Measurements from ENCODE around the gene ARFRP1. TPM values are rescaled to one million over a fixed set of nuclear protein-coding genes. Genes with fewer than 3 reads are reported as not detected.

Gene ARFRP1
- total RNA-seq, 2 donors from 2014 or later: 35.3 to 76.9 TPM

GRCh38 chr20:63734946-63735858 lies 27.4 kb upstream of the ARFRP1 start:
- H3K9me3 ChIP-seq: no peaks in the 10 kb centered on the region
- no peak for DNase-seq
- no peak overlapping the region for H3K4me3 ChIP-seq
- no peak overlapping the region for H3K27ac ChIP-seq
- no peaks in the 10 kb centered on the region for H3K27me3 ChIP-seq
- intact Hi-C loops (cut with DNase I): no loop called here
- no peak for TF ChIP-seq CTCF (IDR thresholded peaks at IDR 0.05)
- H3K4me1 ChIP-seq: peaks cover 24% of the 10 kb centered on the region
- H3K36me3 ChIP-seq: peaks cover 7% of the 10 kb centered on the region
- H3K9ac ChIP-seq (ENCODE audit: low read depth in 2 of 2, low read length in 2 of 2): no peak overlapping the region

GRCh38 chr20:63734111-63734945 lies 26.6 kb upstream of the ARFRP1 start:
- no peak for TF ChIP-seq CTCF (IDR thresholded peaks at IDR 0.05)
- DNase-seq: no peak
- Histone ChIP-seq H3K36me3 (peaks cover 7% of the 10 kb centered on the region), H3K4me3 (no peak overlapping the region), H3K4me1 (peaks cover 24% of the 10 kb centered on the region), H3K27ac (no peak overlapping the region), H3K9ac (ENCODE audit: low read depth in 2 of 2, low read length in 2 of 2) (no peak overlapping the region), H3K9me3 (no peaks in the 10 kb centered on the region), H3K27me3 (no peaks in the 10 kb centered on the region)
- intact Hi-C loops (cut with DNase I): no loop called here

GRCh38 chr20:63733579-63734081 lies 25.9 kb upstream of the ARFRP1 start:
- intact Hi-C loops (cut with DNase I): no loop called here
- H3K4me3 ChIP-seq: no peak overlapping the region
- H3K27me3 ChIP-seq: no peaks in the 10 kb centered on the region
- H3K9ac ChIP-seq (ENCODE audit: low read depth in 2 of 2, low read length in 2 of 2): no peak overlapping the region
- peaks cover 7% of the 10 kb centered on the region for H3K36me3 ChIP-seq
- H3K27ac ChIP-seq: no peak overlapping the region
- no peak for DNase-seq
- H3K4me1 ChIP-seq: peaks cover 18% of the 10 kb centered on the region
- no peaks in the 10 kb centered on the region for H3K9me3 ChIP-seq
- no peak for TF ChIP-seq CTCF (IDR thresholded peaks at IDR 0.05)

DNA sequence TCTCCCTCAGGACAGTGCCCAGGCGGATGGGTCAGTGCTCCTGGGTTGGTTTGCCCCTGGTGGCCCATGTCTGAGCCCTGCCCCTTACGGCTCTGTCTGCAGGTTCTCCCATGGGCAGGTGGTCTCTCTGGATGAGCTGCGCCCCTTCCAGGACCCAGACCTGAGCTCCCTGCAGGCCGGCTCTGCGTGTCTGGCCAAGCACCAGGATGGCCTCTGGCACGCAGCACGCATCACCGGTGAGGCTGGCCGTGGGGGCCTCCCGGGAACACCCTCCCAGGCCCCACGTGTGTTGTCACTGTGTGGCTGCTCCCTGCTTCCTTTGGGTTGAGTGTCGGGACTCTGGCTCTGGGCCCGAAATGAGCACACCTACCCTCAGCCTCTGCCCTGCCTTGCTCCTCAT lies 25.3 kb upstream of the ARFRP1 start:
- Histone ChIP-seq H3K4me3 (no peak overlapping the region), H3K27me3 (no peaks in the 10 kb centered on the region), H3K9ac (ENCODE audit: low read depth in 2 of 2, low read length in 2 of 2) (no peak overlapping the region), H3K27ac (no peak overlapping the region), H3K4me1 (peaks cover 13% of the 10 kb centered on the region), H3K9me3 (no peaks in the 10 kb centered on the region), H3K36me3 (peaks cover 7% of the 10 kb centered on the region)
- intact Hi-C loops (cut with DNase I): no loop called here
- no peak for DNase-seq
- TF ChIP-seq CTCF (IDR thresholded peaks at IDR 0.05): no peak
